ENCODE measurements around the gene LPIN2.
A peak's percentile ranks its signal among the peaks of the same experiment; 100 is the strongest.

The LPIN2 gene

DNA sequence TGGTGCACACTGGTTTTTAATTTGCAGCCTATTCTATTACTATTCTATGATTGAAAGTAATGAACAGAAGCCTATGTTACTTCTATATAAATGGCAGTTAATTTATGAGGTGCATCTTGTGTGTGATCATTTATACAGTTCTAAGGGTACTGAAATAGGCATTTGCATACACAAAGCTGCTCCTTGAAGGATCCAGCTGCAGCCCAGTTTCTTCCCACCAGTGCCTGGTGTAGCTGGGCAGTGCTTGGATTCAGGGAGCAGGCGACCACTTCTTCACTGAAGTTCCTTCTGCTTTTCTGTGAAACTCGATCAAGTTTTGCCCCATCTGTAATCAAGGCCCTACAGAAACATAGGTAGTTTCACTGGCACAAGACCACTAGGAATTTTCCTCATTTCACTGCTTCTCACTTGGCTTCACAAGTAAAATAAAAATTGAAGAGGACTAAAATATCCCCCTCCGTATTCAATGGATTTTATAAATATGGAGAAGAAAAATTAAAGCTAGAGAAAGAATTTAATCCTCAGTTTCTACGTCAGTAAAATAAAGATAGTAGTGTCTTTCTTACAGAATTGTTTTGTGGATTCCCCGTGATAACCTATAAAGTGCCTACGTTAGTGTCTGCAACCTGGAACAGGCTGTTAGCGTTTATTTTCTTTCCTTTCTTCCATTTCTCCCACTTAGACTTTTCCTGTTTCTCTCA, 1.7 kb upstream of the LPIN2 start:
- no peak overlapping the region for H3K4ac ChIP-seq (ENCODE audit: low read depth, low read length)
- peaks cover 0 to 4% of the 10 kb centered on the region in 2 experiments for H3K36me3 ChIP-seq (ENCODE audit: control insufficient read depth in 1 of 2, insufficient read depth in 2 of 2, low read length in 2 of 2)
- no peak overlapping the region for H4K12ac ChIP-seq (ENCODE audit: low read depth, low read length)
- H4K91ac ChIP-seq (ENCODE audit: low read depth, low read length) = no peak overlapping the region
- no CpG with 5 or more reads among the region's 7 CpGs for WGBS (ENCODE audit: extremely low coverage, insufficient coverage, insufficient read length)
- no peak for DNase-seq
- no peak overlapping the region for H4K8ac ChIP-seq (ENCODE audit: low read depth, low read length)
- no peak overlapping the region for H3K23ac ChIP-seq (ENCODE audit: low read length)
- peak overlapping the region; percentile 53 for H2BK120ac ChIP-seq (ENCODE audit: insufficient read depth, low read length, poor library complexity)
- H2BK12ac ChIP-seq (ENCODE audit: low read length) = no peak overlapping the region
- H3K14ac ChIP-seq (ENCODE audit: low read length) = no peak overlapping the region
- no peak overlapping the region for H2AK5ac ChIP-seq (ENCODE audit: low read length)
- H3K18ac ChIP-seq (ENCODE audit: low read length) = no peak overlapping the region
- H3K4me1 ChIP-seq (ENCODE audit: control insufficient read depth in 1 of 2, insufficient read depth in 2 of 2, low read length in 2 of 2) = peaks cover 6 to 9% of the 10 kb centered on the region in 2 experiments
- peaks cover 9% of the 10 kb centered on the region for H3K79me1 ChIP-seq (ENCODE audit: low read length)
- H3K4me3 ChIP-seq (ENCODE audit: low read depth, low read length) = no peak overlapping the region
- no peaks in the 10 kb centered on the region for H3K27me3 ChIP-seq (ENCODE audit: insufficient read depth, low read length)
- H3K79me2 ChIP-seq (ENCODE audit: control insufficient read depth, insufficient read depth, low read length, poor library complexity) = peaks cover 5% of the 10 kb centered on the region
- H3K4me2 ChIP-seq (ENCODE audit: low read length) = no peak overlapping the region
- no peaks in the 10 kb centered on the region for H3K9me3 ChIP-seq (ENCODE audit: insufficient read depth, low read depth, low read length)
- H2BK5ac ChIP-seq (ENCODE audit: low read depth, low read length, poor library complexity) = no peak overlapping the region
- H3K9ac ChIP-seq (ENCODE audit: low read length) = no peak overlapping the region
- H3K27ac ChIP-seq (ENCODE audit: low read depth, low read length) = no peak overlapping the region
- H2AFZ ChIP-seq (ENCODE audit: insufficient read depth, low read length, poor library complexity) = no peak overlapping the region

DNA sequence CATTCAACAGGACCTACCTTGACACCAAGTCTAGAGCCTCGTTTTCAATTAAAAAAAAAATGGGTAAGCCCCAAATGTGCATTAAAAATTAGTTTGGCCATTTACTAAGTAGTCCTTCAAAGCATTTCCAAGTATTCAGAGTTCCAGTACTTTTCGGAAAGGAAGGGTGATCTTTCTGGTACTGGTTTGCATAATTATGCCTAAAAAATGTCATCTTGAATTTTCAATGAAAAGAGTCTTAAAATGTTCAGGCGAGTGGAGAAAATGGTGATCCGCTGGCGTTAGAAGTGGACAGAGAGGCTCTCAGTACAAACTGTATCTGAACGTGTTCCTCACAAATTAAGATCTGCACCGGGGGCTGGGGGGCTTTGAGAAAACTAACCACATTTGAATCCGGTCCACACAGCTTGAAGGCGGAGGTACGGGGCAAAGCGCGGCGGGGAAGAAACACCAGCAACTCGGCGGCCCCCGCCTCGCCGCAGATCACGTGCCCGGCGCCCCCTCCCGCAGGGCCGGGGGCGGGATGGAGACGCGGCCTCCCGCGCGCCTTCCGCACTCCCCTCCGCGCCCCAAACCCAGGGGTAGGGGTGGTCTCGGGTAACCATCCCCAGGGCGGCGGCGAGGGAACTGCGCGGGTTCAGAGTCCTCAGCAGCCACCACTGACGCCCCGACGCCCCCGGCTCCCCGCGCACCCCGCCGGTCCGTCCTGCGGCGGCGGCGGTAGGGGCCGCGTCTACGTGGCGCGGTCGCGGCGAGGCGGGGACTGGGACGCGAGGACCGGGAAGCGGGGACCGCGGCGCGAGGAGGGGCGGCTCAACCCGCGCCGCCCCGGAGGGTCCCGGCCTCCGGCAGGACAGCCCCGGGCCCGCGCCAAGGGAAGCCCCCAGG, 564 bp downstream of the LPIN2 start:
- H4K8ac ChIP-seq (ENCODE audit: low read depth, low read length) = peak overlapping the region; percentile 90
- peak overlapping the region; percentile 50 for H2AFZ ChIP-seq (ENCODE audit: insufficient read depth, low read length, poor library complexity)
- H3K14ac ChIP-seq (ENCODE audit: low read length) = peak overlapping the region; percentile 91
- H3K4ac ChIP-seq (ENCODE audit: low read depth, low read length) = peak overlapping the region; percentile 61
- peak overlapping the region; percentile 86 for H3K18ac ChIP-seq (ENCODE audit: low read length)
- peaks cover 5% of the 10 kb centered on the region for H3K79me2 ChIP-seq (ENCODE audit: control insufficient read depth, insufficient read depth, low read length, poor library complexity)
- no peak overlapping the region for H2BK12ac ChIP-seq (ENCODE audit: low read length)
- H2AK5ac ChIP-seq (ENCODE audit: low read length) = no peak overlapping the region
- no peak overlapping the region for H3K23ac ChIP-seq (ENCODE audit: low read length)
- H3K4me2 ChIP-seq (ENCODE audit: low read length) = peak overlapping the region; percentile 83
- peaks cover 9% of the 10 kb centered on the region for H3K79me1 ChIP-seq (ENCODE audit: low read length)
- peak overlapping the region; percentile 96 for H2BK120ac ChIP-seq (ENCODE audit: insufficient read depth, low read length, poor library complexity)
- peak overlapping the region; percentile 94 for H3K27ac ChIP-seq (ENCODE audit: low read depth, low read length)
- no CpG with 5 or more reads among the region's 78 CpGs for WGBS (ENCODE audit: extremely low coverage, insufficient coverage, insufficient read length)
- peak overlapping the region; percentile 84 for H4K91ac ChIP-seq (ENCODE audit: low read depth, low read length)
- DNase-seq = peak in 1 of 2 donors; percentile 36
- no peaks in the 10 kb centered on the region for H3K9me3 ChIP-seq (ENCODE audit: insufficient read depth, low read depth, low read length)
- peaks cover 2 to 4% of the 10 kb centered on the region in 2 experiments for H3K36me3 ChIP-seq (ENCODE audit: control insufficient read depth in 1 of 2, insufficient read depth in 2 of 2, low read length in 2 of 2)
- peak overlapping the region; percentile 56 for H4K12ac ChIP-seq (ENCODE audit: low read depth, low read length)
- peak overlapping the region; percentile 90 for H2BK5ac ChIP-seq (ENCODE audit: low read depth, low read length, poor library complexity)
- H3K4me3 ChIP-seq (ENCODE audit: low read depth, low read length) = peak overlapping the region; percentile 88
- no peaks in the 10 kb centered on the region for H3K27me3 ChIP-seq (ENCODE audit: insufficient read depth, low read length)
- H3K4me1 ChIP-seq (ENCODE audit: control insufficient read depth in 1 of 2, insufficient read depth in 2 of 2, low read length in 2 of 2) = peaks cover 6 to 9% of the 10 kb centered on the region in 2 experiments
- H3K9ac ChIP-seq (ENCODE audit: low read length) = peak overlapping the region; percentile 82

DNA sequence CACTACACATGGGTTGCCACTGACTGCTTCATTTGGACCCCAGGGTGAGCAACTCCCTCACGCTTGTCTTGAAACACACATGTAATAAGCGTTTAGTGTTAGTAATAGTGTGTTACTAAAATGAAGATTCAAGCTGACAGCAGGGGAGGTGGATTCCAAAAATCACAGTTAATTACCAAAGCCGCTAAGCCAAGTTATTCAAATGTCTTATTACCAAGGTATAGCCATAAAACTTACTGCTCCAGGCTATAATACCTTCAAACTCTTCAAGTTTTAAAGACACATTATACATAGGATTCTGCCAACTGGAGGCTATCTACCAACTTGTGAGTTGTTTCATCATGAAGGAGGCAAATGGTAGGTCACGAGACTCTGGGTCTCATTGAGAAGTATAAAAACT, 2.9 kb downstream of the LPIN2 start:
- Histone ChIP-seq H2BK120ac (ENCODE audit: insufficient read depth, low read length, poor library complexity) (no peak overlapping the region), H3K4ac (ENCODE audit: low read depth, low read length) (no peak overlapping the region), H4K91ac (ENCODE audit: low read depth, low read length) (no peak overlapping the region), H3K27ac (ENCODE audit: low read depth, low read length) (no peak overlapping the region), H3K4me2 (ENCODE audit: low read length) (no peak overlapping the region), H3K79me2 (ENCODE audit: control insufficient read depth, insufficient read depth, low read length, poor library complexity) (peaks cover 5% of the 10 kb centered on the region), H2AK5ac (ENCODE audit: low read length) (no peak overlapping the region), H3K14ac (ENCODE audit: low read length) (peak overlapping the region; percentile 32), H3K18ac (ENCODE audit: low read length) (no peak overlapping the region), H3K36me3 (ENCODE audit: control insufficient read depth in 1 of 2, insufficient read depth in 2 of 2, low read length in 2 of 2) (peaks cover 2 to 9% of the 10 kb centered on the region in 2 experiments), H3K27me3 (ENCODE audit: insufficient read depth, low read length) (no peaks in the 10 kb centered on the region), H4K12ac (ENCODE audit: low read depth, low read length) (no peak overlapping the region), H3K23ac (ENCODE audit: low read length) (no peak overlapping the region), H3K79me1 (ENCODE audit: low read length) (peaks cover 9% of the 10 kb centered on the region), H2BK12ac (ENCODE audit: low read length) (no peak overlapping the region), H4K8ac (ENCODE audit: low read depth, low read length) (no peak overlapping the region), H3K9ac (ENCODE audit: low read length) (no peak overlapping the region), H3K9me3 (ENCODE audit: insufficient read depth, low read depth, low read length) (peaks cover 2% of the 10 kb centered on the region), H3K4me3 (ENCODE audit: low read depth, low read length) (no peak overlapping the region), H2AFZ (ENCODE audit: insufficient read depth, low read length, poor library complexity) (no peak overlapping the region), H3K4me1 (ENCODE audit: control insufficient read depth in 1 of 2, insufficient read depth in 2 of 2, low read length in 2 of 2) (peaks cover under 1 to 4% of the 10 kb centered on the region in 2 experiments), H2BK5ac (ENCODE audit: low read depth, low read length, poor library complexity) (no peak overlapping the region)
- WGBS (ENCODE audit: extremely low coverage, insufficient coverage, insufficient read length) = no CpG with 5 or more reads among the region's 4 CpGs
- DNase-seq = peak in 1 of 2 donors; percentile 21

DNA sequence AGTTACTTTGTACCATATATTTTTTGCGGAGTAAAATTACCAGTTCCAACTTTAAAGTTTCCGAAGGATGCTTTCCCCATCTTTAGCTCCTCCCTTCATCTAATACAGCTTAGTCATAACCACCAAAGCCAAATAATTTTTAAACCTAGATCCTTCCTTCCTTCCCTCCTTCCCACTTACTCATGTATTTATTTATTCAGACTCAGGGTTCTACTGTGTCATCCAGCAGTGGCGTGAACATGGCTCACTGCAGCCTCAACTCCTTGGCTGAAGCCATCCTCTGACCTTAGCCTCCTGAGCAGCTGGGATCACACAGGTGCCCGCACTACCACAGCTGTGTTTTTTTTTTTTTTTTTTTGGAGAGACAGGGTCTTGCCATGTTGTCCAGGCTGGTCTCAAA, 4.4 kb downstream of the LPIN2 start:
- Histone ChIP-seq H3K27ac (ENCODE audit: low read depth, low read length) (no peak overlapping the region), H3K27me3 (ENCODE audit: insufficient read depth, low read length) (no peaks in the 10 kb centered on the region), H3K36me3 (ENCODE audit: control insufficient read depth in 1 of 2, insufficient read depth in 2 of 2, low read length in 2 of 2) (peaks cover 2 to 14% of the 10 kb centered on the region in 2 experiments), H4K12ac (ENCODE audit: low read depth, low read length) (no peak overlapping the region), H4K8ac (ENCODE audit: low read depth, low read length) (no peak overlapping the region), H2BK5ac (ENCODE audit: low read depth, low read length, poor library complexity) (no peak overlapping the region), H3K9ac (ENCODE audit: low read length) (no peak overlapping the region), H3K4me3 (ENCODE audit: low read depth, low read length) (no peak overlapping the region), H2AFZ (ENCODE audit: insufficient read depth, low read length, poor library complexity) (no peak overlapping the region), H3K79me1 (ENCODE audit: low read length) (peaks cover 7% of the 10 kb centered on the region), H2AK5ac (ENCODE audit: low read length) (no peak overlapping the region), H3K9me3 (ENCODE audit: insufficient read depth, low read depth, low read length) (peaks cover 3% of the 10 kb centered on the region), H3K14ac (ENCODE audit: low read length) (no peak overlapping the region), H3K79me2 (ENCODE audit: control insufficient read depth, insufficient read depth, low read length, poor library complexity) (peaks cover 5% of the 10 kb centered on the region), H3K23ac (ENCODE audit: low read length) (no peak overlapping the region), H3K18ac (ENCODE audit: low read length) (no peak overlapping the region), H3K4me1 (ENCODE audit: control insufficient read depth in 1 of 2, insufficient read depth in 2 of 2, low read length in 2 of 2) (peaks cover 0 to 4% of the 10 kb centered on the region in 2 experiments), H3K4ac (ENCODE audit: low read depth, low read length) (no peak overlapping the region), H3K4me2 (ENCODE audit: low read length) (no peak overlapping the region), H2BK12ac (ENCODE audit: low read length) (no peak overlapping the region), H4K91ac (ENCODE audit: low read depth, low read length) (no peak overlapping the region), H2BK120ac (ENCODE audit: insufficient read depth, low read length, poor library complexity) (no peak overlapping the region)
- WGBS (ENCODE audit: extremely low coverage, insufficient coverage, insufficient read length) = no CpG with 5 or more reads among the region's 4 CpGs
- DNase-seq = no peak

Measured in trophoblast cell (in vitro differentiated cells and primary cell).